Measurements from ENCODE around the gene ABI3BP. TPM values are rescaled to one million over a fixed set of nuclear protein-coding genes. Genes with fewer than 3 reads are reported as not detected.

Gene ABI3BP
- total RNA-seq, 1 experiment from 2014 or later, result 0.28 TPM

GRCh38 chr3:100941041-100941440 is 52.2 kb downstream of the ABI3BP start:
- Histone ChIP-seq H2BK120ac (ENCODE audit: low read depth, low read length, poor library complexity, severe bottlenecking) (no peak overlapping the region), H3K23ac (ENCODE audit: insufficient read length, low read depth, low read length) (no peak overlapping the region), H2AFZ (ENCODE audit: low read length) (no peak overlapping the region), H4K5ac (ENCODE audit: insufficient read length, low read depth, low read length) (no peak overlapping the region), H3T11ph (ENCODE audit: low read length) (no peak overlapping the region), H3K79me1 (ENCODE audit: insufficient read depth, low read depth, low read length, poor library complexity, severe bottlenecking) (no peaks in the 10 kb centered on the region), H3K14ac (ENCODE audit: insufficient read depth, low read length) (no peak overlapping the region), H4K91ac (ENCODE audit: insufficient read length, low read depth, low read length) (no peak overlapping the region), H3K27me3 (ENCODE audit: insufficient read depth, low read length) (no peaks in the 10 kb centered on the region), H3K79me2 (ENCODE audit: insufficient read depth, low read length) (no peaks in the 10 kb centered on the region), H4K20me1 (ENCODE audit: control insufficient read depth, insufficient read depth, insufficient read length) (no peaks in the 10 kb centered on the region), H2BK15ac (ENCODE audit: low read depth, low read length) (no peak overlapping the region), H3K4ac (ENCODE audit: low read depth, low read length) (no peak overlapping the region), H3K27ac (ENCODE audit: insufficient read length, low read depth, low read length) (no peak overlapping the region), H3K4me1 (ENCODE audit: insufficient read depth, low read length) (no peaks in the 10 kb centered on the region; the same call in 1 of the 2 replicates), H3K18ac (ENCODE audit: insufficient read length, low read depth, low read length) (no peak overlapping the region), H3K56ac (ENCODE audit: insufficient read length, low read depth, low read length) (no peak overlapping the region), H2BK5ac (ENCODE audit: insufficient read length, low read length) (no peak overlapping the region), H2BK12ac (ENCODE audit: insufficient read length, low read depth, low read length) (no peak overlapping the region), H4K8ac (replicated peaks; ENCODE audit: insufficient read length, low read depth, low read length) (no peak overlapping the region), H3K9ac (ENCODE audit: extremely low read depth, insufficient read length, low read length) (no peak overlapping the region), H3K9me3 (ENCODE audit: control insufficient read depth, low read depth, low read length) (no peaks in the 10 kb centered on the region), H2BK20ac (ENCODE audit: low read depth, low read length, poor library complexity, severe bottlenecking) (no peak overlapping the region), H2AK5ac (ENCODE audit: insufficient read length, low read length) (no peak overlapping the region), H3K23me2 (ENCODE audit: insufficient read length, low read depth, low read length, poor library complexity, severe bottlenecking) (no peaks in the 10 kb centered on the region), H3K4me2 (ENCODE audit: insufficient read depth, insufficient read length, low read length) (no peak overlapping the region)
- TF ChIP-seq CTCF (conservative IDR thresholded peaks at IDR 0.05), result no peak
- Mint-ChIP-seq H3K36me3 (ENCODE audit: insufficient read depth in 1 of 3, low read depth in 3 of 3) (no peaks in the 10 kb centered on the region), H3K4me3 (no peak overlapping the region), H3K27ac (no peak overlapping the region), H3K4me1 (peaks cover 11 to 18% of the 10 kb centered on the region in 2 experiments), H3K9me3 (no peaks in the 10 kb centered on the region), H3K27me3 (ENCODE audit: low read depth) (no peaks in the 10 kb centered on the region; the same call in 1 of the 2 replicates)
- no CpG with 5 or more reads among the region's 2 CpGs for WGBS (ENCODE audit: extremely low coverage, insufficient read length, low lambda C conversion rate)
- DNase-seq, result no peak

All from H9 (cell line).